HG02610 (cell line): ENCODE results near the gene TMPRSS11A.

Source experiments
- ATAC-seq: cut with Tn5 transposase; IDR thresholded peaks from one replicate; pipeline ENCODE4 v1.9.1; 2021; ENCODE audit warnings: mild to moderate bottlenecking, moderate library complexity; ENCODE audit not compliant: unreplicated experiment

TMPRSS11A gene

GRCh38 chr4:67915400-67915966 is 47.8 kb downstream of the TMPRSS11A start:
- ATAC-seq: no peak

- no peak for ATAC-seq
These were observed 51.2 kb downstream of the TMPRSS11A start for GRCh38 chr4:67912080-67912479.

- ATAC-seq: no peak
These were observed 51.7 kb downstream of the TMPRSS11A start for GRCh38 chr4:67911638-67912037.

- ATAC-seq: no peak
These were observed 52.2 kb downstream of the TMPRSS11A start for GRCh38 chr4:67911141-67911540.

- no peak for ATAC-seq
These were observed 52.7 kb downstream of the TMPRSS11A start for GRCh38 chr4:67910585-67910905.

- no peak for ATAC-seq
These were observed 53.2 kb downstream of the TMPRSS11A start for GRCh38 chr4:67909905-67910584.

- ATAC-seq: no peak
These were observed 55.6 kb downstream of the TMPRSS11A start for GRCh38 chr4:67907650-67908049.

- no peak for ATAC-seq
These were observed 64.2 kb downstream of the TMPRSS11A start for GRCh38 chr4:67899096-67899495.

GRCh38 chr4:67897686-67898085 is 65.6 kb downstream of the TMPRSS11A start:
- no peak for ATAC-seq

GRCh38 chr4:67896421-67897065 is 66.8 kb downstream of the TMPRSS11A start:
- no peak for ATAC-seq

- ATAC-seq: no peak
These were observed 68.6 kb downstream of the TMPRSS11A start for GRCh38 chr4:67894659-67895058.

- no peak for ATAC-seq
These were observed 70.4 kb downstream of the TMPRSS11A start for GRCh38 chr4:67892905-67893304.

GRCh38 chr4:67892253-67892652 is 71.0 kb downstream of the TMPRSS11A start:
- no peak for ATAC-seq

- peak; percentile 68 for ATAC-seq
These were observed 71.6 kb downstream of the TMPRSS11A start for GRCh38 chr4:67891645-67892044.

GRCh38 chr4:67886281-67886680 is 77.0 kb downstream of the TMPRSS11A start:
- no peak for ATAC-seq

GRCh38 chr4:67885762-67886161 is 77.5 kb downstream of the TMPRSS11A start:
- no peak for ATAC-seq

- no peak for ATAC-seq
These were observed 78.6 kb downstream of the TMPRSS11A start for GRCh38 chr4:67884701-67885100.

- no peak for ATAC-seq
These were observed 79.4 kb downstream of the TMPRSS11A start, which contains the start of gene TMPRSS11D for GRCh38 chr4:67883902-67884301. TMPRSS11D (minus strand) TSS chr4:67884002; CDS start chr4:67883933, 69 bp downstream.

GRCh38 chr4:67883458-67883857 is 79.8 kb downstream of the TMPRSS11A start:
- ATAC-seq: no peak

GRCh38 chr4:67880866-67881610 is 82.3 kb downstream of the TMPRSS11A start:
- no peak for ATAC-seq

- no peak for ATAC-seq
These were observed 83.8 kb downstream of the TMPRSS11A start for GRCh38 chr4:67879486-67879885.

- no peak for ATAC-seq
These were observed 86.2 kb downstream of the TMPRSS11A start for GRCh38 chr4:67877086-67877485.
